BE2C (cell line): ENCODE data around the gene PKN3.

Experiments
- DNase-seq: peaks from one replicate; pipeline ENCODE4 v3.0.0-alpha.2; 2020
- H3K27me3 ChIP-seq: fragments of 250-450 bp; sonication (Bioruptor Pico); 2 replicates; pipeline ENCODE4 v1.5.1; 2020; ENCODE audit warnings: mild to moderate bottlenecking
- H3K36me3 ChIP-seq: fragments of 250-450 bp; sonication (Bioruptor Pico); 2 replicates; pipeline ENCODE4 v1.5.1; 2020; ENCODE audit warnings: mild to moderate bottlenecking
- H3K4me1 ChIP-seq: fragments of 250-450 bp; sonication (Bioruptor Pico); 2 replicates; pipeline ENCODE4 v1.5.1; 2020
- H3K4me3 ChIP-seq: 2 replicates; pipeline ENCODE4 v1.5.1; 2011; ENCODE audit warnings: low read depth, low read length
- H3K9me3 ChIP-seq: fragments of 250-450 bp; sonication (Bioruptor Pico); 2 replicates; pipeline ENCODE4 v1.5.1; 2020
- TF ChIP-seq, protein P1 (sequence below): IDR thresholded peaks from 2 replicates; pipeline ENCODE4 v1.5.1; 2012; ENCODE audit warnings: mild to moderate bottlenecking, low read depth, low read length

Gene PKN3

DNA sequence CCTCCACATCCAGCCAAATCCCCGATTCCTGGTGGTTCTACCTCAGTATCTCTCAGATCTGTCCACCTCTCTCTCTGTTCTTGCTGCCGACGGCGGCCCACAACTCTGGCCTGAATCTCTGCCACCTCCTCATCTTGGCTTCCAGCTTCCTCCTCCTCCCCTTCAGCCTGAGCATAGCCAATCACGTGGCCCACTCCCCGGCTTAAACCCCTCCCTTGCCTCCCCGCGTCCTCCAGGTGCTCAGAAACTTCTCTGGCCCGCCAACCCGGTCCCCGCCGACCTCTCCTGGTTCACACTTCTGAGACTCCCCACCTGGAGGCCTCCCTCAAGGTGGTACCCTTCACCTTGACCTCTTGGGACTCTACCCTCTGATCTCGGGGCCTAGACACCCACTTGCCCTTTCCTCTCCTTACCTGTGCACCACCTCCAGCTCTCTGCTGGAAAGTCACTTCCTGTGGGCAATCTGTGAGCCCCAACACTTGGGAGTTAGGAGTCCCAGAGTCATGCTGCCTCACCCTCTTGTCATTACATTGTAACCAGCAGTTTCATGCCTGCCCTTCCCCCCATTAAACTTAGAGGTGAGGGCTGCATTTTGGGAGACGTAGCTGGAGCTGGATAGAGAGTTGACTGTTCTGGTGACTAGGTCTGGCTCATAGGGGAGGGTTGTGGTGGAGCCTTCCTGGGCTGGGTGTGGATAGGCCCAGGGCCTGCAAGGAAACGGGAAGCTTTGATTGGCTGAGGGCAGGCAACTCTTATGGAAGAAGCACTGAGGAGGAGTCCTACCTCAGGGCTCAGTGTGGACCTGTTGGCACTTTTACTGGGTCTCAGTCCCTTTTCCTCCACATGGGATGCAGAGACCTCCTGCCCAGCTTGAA, 17.7 kb upstream of the PKN3 start:
- H3K27me3 ChIP-seq = no peaks in the 10 kb centered on the region

DNA sequence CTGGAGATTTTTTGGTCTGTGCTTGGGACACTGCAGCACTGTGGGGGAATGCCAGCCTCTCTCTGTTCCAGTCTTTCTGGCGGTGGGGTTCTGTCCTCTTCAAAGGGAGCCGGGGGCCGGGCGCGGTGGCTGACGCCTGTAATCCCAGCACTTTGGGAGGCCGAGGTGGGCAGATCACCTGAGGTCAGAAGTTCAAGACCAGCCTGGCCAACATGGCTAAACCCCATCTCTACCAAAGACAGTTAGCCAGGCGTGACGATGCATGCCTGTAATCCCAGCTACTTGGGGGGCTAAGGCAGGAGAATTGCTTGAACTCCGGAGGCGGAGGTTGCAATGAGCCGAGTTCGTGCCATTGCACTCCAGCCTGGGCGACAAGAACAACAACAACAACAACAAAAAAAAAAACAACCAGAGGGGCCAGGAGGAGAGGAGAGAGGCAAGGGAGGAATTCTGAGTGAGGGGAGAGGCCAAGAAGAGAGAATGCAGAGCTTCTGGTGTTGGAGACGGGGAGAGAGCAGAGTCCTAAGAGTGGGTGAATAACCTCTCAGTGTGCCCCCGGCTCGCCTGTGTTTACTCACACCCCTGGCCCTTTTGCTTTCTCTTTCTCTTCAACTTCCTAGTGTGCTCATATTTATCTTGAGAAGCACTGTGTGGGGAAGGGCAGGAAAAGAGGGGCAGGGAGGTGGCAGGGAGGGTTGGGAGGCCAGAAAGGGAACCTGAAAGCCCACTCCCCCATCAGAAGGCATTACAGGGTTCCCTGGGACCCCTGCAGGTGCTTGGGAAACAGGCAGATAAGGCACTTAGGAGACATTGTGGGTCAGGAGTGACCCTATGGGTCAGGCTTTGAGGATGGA, 16.4 kb upstream of the PKN3 start:
- DNase-seq = no peak

More for the DNA sequence above, 17.7 kb upstream of the PKN3 start:
- peaks cover 4% of the 10 kb centered on the region for H3K4me1 ChIP-seq
- no peaks in the 10 kb centered on the region for H3K9me3 ChIP-seq
- TF ChIP-seq, protein P1, sequence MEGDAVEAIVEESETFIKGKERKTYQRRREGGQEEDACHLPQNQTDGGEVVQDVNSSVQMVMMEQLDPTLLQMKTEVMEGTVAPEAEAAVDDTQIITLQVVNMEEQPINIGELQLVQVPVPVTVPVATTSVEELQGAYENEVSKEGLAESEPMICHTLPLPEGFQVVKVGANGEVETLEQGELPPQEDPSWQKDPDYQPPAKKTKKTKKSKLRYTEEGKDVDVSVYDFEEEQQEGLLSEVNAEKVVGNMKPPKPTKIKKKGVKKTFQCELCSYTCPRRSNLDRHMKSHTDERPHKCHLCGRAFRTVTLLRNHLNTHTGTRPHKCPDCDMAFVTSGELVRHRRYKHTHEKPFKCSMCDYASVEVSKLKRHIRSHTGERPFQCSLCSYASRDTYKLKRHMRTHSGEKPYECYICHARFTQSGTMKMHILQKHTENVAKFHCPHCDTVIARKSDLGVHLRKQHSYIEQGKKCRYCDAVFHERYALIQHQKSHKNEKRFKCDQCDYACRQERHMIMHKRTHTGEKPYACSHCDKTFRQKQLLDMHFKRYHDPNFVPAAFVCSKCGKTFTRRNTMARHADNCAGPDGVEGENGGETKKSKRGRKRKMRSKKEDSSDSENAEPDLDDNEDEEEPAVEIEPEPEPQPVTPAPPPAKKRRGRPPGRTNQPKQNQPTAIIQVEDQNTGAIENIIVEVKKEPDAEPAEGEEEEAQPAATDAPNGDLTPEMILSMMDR = no peak
- peak; percentile 57 for DNase-seq
- peak overlapping the region; percentile 66 for H3K4me3 ChIP-seq
- H3K36me3 ChIP-seq = no peaks in the 10 kb centered on the region; the same call in 1 of the 2 replicates

DNA sequence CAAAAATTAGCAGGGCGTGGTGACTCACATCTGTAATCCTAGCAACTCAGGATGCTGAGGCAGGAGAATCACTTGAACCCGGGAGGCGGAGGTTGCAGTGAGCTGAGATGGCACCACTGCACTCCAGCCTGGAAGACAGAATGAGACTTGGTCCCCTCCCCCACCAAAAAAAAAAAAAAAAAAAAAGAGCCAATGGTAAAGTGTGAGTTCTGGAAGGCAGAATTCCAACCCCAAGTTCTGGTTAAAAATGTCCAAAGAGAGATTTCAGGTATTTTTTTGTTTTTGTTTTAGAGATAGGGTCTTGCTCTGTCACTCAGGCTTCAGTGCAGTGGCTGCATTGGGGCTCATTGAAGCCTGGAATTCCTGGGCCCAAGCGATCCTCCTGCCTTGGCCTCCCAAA, 14.8 kb upstream of the PKN3 start:
- Histone ChIP-seq H3K27me3 (no peaks in the 10 kb centered on the region), H3K36me3 (peaks cover 25% of the 10 kb centered on the region), H3K9me3 (no peaks in the 10 kb centered on the region), H3K4me1 (peaks cover 6% of the 10 kb centered on the region), H3K4me3 (no peak overlapping the region)
- no peak for DNase-seq
- TF ChIP-seq, protein P1 = no peak

More for the DNA sequence above, 16.4 kb upstream of the PKN3 start:
- Histone ChIP-seq H3K36me3 (peaks cover 9% of the 10 kb centered on the region), H3K9me3 (no peaks in the 10 kb centered on the region), H3K27me3 (no peaks in the 10 kb centered on the region), H3K4me3 (no peak overlapping the region), H3K4me1 (peaks cover 4% of the 10 kb centered on the region)
- TF ChIP-seq, protein P1 = no peak

DNA sequence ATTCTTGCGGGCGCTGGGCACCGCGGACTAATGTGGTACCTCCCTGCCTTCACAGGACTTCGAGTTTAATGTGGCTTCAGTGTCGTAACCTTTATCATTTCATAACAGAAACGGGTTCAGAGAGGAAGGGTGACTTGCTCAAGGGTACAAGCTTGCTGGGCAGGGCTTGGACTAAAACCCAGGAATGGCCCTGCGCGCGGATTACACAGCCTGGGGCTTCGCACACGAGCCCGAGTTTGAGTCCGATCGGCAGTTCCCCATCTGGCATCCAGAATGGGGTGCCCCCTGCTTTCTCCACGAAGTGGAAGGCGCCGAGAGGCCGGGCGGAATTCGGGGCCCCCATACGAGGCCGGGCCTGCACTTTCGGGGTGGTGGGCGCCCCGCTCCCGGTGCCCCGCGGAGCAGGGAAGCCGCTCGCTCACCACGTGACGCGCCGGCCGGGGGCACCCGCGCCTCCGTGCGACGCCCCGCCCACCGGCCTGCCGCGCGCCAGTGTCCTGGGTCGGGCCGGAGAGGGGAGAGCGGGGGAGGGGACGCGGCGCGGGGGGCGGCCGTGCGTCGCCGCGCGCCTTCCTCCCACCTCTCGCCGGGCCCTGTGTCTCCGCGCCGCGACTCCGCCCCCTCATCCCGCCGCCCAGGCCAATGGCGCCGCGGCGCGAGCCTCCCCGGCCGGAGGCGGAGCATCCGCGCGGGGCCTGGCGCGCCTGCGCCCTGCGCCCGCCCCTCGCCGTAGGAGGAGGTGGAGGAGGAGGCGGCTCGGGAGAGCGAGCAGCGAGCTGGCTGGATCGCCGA, 13.6 kb upstream of the PKN3 start, which contains the start of gene SET:
Gene SET (plus strand): TSS at position 722 of the 792 bp plus-strand sequence. CDS start 361 bp downstream, outside the sequence.
- Histone ChIP-seq H3K36me3 (peaks cover 37% of the 10 kb centered on the region), H3K27me3 (no peaks in the 10 kb centered on the region), H3K4me1 (peaks cover 6% of the 10 kb centered on the region), H3K4me3 (peak within 1 kb of the TSS; percentile 93), H3K9me3 (no peaks in the 10 kb centered on the region)
- TF ChIP-seq, protein P1 = no peak
- DNase-seq = peak; percentile 98

DNA sequence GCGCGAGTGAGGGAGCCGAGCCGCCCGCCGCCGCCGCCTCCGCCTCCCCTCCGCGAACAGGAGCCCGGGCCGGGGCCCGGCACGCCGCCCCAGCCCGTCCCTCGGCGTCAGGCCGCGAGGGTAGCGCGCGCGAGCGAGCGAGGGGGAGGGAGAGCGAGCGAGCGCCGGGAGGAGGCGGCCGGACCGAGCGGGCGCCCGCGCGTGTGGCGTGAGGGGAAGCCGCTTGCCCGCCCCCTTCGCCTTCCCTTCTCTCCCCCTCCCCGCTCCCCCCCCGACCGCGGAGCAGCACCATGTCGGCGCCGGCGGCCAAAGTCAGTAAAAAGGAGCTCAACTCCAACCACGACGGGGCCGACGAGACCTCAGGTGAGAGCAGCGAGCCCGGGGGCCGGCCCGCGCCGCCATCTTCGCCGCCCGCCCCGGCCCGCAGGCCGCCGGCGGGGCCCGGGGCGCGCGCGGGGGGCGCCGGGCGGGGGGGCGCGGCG, 13.0 kb upstream of the PKN3 start:
- Histone ChIP-seq H3K27me3 (no peaks in the 10 kb centered on the region), H3K36me3 (peaks cover 44% of the 10 kb centered on the region)
- DNase-seq = peak; percentile 68

More for the DNA sequence above, 13.0 kb upstream of the PKN3 start:
- H3K9me3 ChIP-seq = no peaks in the 10 kb centered on the region
- H3K4me3 ChIP-seq = peak overlapping the region; percentile 59
- H3K4me1 ChIP-seq = peaks cover 6% of the 10 kb centered on the region
- TF ChIP-seq, protein P1 = no peak
